ENCODE data around the gene TBL3.

TBL3 gene

DNA sequence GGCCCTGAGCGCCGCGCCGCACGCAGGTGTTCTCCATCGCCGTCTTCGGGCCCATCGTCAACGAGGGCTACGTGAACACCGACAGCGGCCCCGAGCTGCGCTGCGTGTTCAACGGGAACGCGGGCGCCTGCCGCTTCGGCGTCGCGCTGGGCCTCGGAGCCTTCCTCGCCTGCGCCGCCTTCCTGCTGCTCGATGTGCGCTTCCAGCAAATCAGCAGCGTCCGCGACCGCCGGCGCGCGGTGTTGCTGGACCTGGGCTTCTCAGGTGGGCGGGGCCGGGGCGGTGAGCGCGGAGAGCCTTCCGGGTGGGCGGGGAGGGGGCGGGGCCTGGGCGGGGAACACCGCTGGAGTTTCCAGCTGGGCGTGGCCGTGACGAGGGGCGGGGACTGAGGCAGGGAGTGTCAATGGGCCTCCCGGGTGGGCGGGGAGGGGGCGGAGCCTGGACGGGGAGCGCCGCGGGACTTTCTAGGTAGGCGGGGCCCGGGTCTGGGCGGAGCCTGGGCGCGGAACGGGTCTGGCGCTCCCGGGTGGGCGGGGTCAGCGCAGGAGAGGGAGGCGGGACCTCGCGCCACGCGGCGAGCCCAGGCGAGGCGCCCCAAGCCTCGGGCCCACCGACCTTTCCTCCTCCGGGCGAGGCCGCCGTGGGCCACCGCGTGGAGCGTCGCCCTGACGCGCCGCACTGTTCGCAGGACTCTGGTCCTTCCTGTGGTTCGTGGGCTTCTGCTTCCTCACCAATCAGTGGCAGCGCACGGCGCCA lies 20.3 kb downstream of the TBL3 start:
- H3K27ac ChIP-seq = peak overlapping the region; percentile 78
- TF ChIP-seq ZFX (IDR thresholded peaks at IDR 0.05; ENCODE audit: borderline replicate concordance) = no peak
- TF ChIP-seq, protein P1, sequence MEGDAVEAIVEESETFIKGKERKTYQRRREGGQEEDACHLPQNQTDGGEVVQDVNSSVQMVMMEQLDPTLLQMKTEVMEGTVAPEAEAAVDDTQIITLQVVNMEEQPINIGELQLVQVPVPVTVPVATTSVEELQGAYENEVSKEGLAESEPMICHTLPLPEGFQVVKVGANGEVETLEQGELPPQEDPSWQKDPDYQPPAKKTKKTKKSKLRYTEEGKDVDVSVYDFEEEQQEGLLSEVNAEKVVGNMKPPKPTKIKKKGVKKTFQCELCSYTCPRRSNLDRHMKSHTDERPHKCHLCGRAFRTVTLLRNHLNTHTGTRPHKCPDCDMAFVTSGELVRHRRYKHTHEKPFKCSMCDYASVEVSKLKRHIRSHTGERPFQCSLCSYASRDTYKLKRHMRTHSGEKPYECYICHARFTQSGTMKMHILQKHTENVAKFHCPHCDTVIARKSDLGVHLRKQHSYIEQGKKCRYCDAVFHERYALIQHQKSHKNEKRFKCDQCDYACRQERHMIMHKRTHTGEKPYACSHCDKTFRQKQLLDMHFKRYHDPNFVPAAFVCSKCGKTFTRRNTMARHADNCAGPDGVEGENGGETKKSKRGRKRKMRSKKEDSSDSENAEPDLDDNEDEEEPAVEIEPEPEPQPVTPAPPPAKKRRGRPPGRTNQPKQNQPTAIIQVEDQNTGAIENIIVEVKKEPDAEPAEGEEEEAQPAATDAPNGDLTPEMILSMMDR (IDR thresholded peaks at IDR 0.05) = no peak

DNA sequence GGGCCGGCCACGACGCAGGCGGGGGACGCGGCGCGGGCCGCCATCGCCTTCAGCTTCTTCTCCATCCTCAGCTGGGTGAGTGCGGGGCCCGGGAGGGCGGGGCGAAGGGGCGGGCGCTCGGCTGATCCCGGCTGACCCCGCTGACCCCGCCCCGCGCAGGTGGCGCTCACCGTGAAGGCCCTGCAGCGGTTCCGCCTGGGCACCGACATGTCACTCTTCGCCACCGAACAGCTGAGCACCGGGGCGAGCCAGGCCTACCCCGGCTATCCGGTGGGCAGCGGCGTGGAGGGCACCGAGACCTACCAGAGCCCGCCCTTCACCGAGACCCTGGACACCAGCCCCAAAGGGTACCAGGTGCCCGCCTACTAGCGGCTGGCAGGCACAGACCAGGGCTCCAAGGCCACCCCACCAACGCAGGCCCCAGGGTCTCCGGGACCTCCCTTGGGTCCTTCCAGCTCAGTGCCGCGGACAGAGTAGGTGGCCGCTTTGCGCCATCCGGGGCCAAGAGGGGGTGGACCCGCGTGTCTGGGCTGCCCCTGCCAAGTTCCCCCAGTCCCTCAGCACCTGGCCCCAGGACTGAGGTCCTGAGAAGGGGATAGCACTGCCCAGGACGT lies 21.0 kb downstream of the TBL3 start:
- no peak for TF ChIP-seq ZFX (IDR thresholded peaks at IDR 0.05; ENCODE audit: borderline replicate concordance)
- TF ChIP-seq, protein P1 (IDR thresholded peaks at IDR 0.05) = no peak
- peak overlapping the region; percentile 78 for H3K27ac ChIP-seq

DNA sequence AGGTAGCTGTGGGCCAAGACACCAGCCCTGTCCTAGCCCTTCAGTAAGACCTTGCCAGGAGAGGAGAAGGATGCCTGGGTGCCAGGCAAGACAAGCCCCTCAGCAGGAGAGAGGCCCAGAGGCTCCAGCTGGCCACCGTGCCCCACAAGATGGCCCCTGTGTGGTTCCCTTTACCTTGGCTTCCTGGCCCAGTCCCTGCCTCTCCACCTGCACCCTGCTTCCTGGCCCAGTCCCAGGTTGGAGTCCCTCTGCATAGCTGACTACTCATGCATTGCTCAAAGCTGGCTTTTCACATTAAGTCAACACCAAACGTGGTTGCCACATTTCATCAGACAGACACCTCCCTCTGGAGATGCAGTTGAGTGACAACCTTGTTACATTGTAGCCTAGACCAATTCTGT lies 21.9 kb downstream of the TBL3 start:
- H3K27ac ChIP-seq = peak overlapping the region; percentile 78
- TF ChIP-seq ZFX (IDR thresholded peaks at IDR 0.05; ENCODE audit: borderline replicate concordance) = no peak
- TF ChIP-seq, protein P1 (IDR thresholded peaks at IDR 0.05) = no peak

DNA sequence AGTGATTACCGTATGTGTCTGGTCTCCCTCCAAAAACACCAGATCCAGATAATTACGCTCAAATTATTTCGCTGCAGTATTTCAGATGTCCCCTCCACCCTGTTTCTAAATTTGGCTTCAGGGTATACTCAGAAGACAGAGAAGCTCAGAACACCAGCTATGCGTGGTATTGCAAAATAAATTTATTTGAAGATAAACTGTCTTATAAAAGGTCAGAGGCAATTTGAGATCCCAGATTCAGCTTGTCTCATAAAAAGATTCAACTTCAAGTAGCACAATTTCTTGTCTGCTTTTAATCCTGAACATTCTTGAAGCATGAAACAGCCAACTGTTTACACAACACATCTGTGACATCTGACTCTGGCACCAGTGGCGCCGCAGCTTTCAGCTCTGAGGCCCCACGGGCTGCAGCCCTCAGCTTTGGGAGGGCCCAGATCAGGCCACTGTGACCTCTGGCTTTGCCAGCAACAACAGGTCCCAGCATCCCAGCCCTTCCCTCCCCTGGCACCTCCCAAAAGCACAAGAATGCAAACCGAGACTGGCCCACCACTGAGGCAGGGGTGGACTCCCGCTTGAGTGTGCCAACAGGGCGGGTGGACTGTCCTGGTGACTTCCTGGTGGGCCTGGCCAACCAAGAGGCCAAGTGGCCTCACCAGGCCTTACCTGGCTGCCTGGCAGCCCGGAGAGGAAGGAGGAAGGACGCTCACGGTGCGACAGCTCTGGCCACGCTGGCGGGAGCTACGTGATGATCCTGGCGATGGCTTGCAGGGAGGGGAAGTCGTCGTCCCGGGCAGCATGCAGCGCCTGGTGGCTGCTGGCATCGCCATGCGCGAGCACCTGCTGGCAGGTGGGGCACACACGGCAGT lies 25.9 kb downstream of the TBL3 start:
- no peak overlapping the region for H3K27ac ChIP-seq
- TF ChIP-seq ZFX (IDR thresholded peaks at IDR 0.05; ENCODE audit: borderline replicate concordance) = no peak
- TF ChIP-seq, protein P1 (IDR thresholded peaks at IDR 0.05) = no peak

DNA sequence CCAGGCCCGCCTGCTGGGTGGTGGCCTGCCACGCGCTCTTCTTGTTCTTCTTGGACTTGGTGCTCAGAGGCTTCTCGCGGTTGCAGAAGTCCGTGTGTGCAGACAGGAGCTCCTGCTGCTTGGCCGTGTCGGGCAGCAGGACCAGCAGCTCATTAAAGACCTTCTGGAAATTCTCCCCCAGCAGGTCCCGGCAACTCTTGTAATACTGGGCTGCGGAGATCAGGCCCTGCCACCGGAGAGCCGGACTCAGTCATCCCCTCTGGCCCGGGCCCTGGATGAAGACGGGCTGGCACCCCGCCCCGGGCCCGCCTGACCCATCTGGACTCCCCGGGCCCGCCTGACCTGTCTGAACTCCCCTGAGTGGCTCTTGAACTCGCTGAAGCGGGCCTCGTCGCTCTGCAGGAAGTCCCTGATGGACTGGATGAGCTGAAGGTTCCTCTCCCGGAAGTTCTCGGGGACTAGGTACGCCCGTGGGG lies 26.5 kb downstream of the TBL3 start:
- H3K27ac ChIP-seq = no peak overlapping the region
- TF ChIP-seq, protein P1 (IDR thresholded peaks at IDR 0.05) = no peak
- TF ChIP-seq ZFX (IDR thresholded peaks at IDR 0.05; ENCODE audit: borderline replicate concordance) = no peak

DNA sequence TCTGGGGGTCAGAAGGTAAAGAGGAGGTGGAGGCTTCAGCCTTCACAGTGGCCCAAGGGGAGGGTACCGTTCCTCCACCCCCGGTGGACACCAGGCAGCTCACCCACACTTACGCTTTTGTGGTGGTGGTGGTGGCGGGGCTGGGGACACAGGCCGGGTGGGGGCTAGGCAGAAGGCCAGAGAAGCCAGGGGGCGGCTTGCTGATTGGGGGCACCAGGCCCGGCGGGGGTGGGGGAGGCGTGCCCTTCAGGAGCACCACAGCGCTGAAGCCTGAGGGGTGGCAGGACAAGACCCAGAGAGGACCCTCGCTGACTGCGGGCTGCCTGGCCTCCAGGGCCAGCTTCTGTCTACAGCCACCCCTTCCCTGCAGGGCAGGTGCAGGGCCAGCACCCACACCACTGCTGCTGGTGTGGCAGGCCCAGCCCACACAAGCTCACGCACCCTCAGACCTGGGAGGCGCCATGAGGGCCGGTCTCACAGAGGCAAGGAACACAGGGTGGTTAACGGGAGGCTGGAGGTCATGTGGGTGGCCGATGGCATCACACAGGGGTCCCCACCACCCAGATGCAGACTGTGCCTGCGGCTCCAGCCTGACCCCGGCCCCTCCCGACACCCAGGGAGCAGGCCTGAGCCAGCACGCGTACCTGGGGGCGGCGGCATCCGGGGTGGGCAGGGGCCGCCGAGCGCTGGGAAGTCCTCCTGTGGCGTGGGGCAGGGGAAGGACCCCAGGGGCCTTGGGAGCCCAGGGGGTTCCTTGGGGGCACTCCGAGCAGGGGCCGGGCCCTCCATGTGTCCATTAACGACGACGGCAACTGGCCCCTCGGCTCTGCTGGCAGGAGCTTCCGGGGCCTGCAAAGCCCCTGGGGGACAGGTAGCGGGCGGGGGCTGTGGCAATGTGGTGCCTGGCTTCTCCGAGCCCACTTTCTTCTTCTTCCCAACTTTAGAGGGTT lies 27.3 kb downstream of the TBL3 start:
- TF ChIP-seq ZFX (IDR thresholded peaks at IDR 0.05; ENCODE audit: borderline replicate concordance) = no peak
- TF ChIP-seq, protein P1 (IDR thresholded peaks at IDR 0.05) = no peak
- no peak overlapping the region for H3K27ac ChIP-seq
